SK-N-SH (cell line): ENCODE measurements around the gene DUS3L. TPM values are rescaled to one million over a fixed set of nuclear protein-coding genes. Genes with fewer than 3 reads are reported as not detected.

Experiments used
- CTCF ChIA-PET: fragments of 300-600, 350-600 bp; formaldehyde crosslinking; extraction: SDS; loops from one replicate; lab custom pipeline; 2021; lab: Yijun Ruan, JAX
- POLR2A ChIA-PET: fragments of 350-600 bp; sonication (Branson Sonifier 250); formaldehyde crosslinking; extraction: SDS; loops from one replicate; lab custom pipeline; 2020; ENCODE audit warnings: antibody characterized with exemption, inconsistent platforms; lab: Yijun Ruan, JAX
- DNase-seq: peaks from one replicate; pipeline ENCODE4 v3.0.0; 2012
- H2AFZ ChIP-seq: fragments of 200-600 bp; sonication (generic); 2 replicates; pipeline ENCODE4 v1.8.1; 2016; ENCODE audit warnings: antibody characterized with exemption, mild to moderate bottlenecking, low read depth
- H3F3A ChIP-seq: fragments of 200-600 bp; sonication (generic); replicated peaks from 2 replicates; pipeline ENCODE3; 2016; ENCODE audit warnings: antibody characterized with exemption, mild to moderate bottlenecking; ENCODE audit not compliant: insufficient read depth
- H3K27ac ChIP-seq, 2 experiments: fragments of 200-500 bp in 1 of 2; fragments of 200-600 bp in 1 of 2; sonication (Bioruptor generic) in 1 of 2; sonication (generic), shearing (Covaris generic) in 1 of 2; 2 replicates each; pipeline versions ENCODE4 v1.5.1 to v1.6.1; 2014 to 2016; ENCODE audit warnings: low read depth in 2 of 2, inconsistent platforms in 1 of 2, low read length in 1 of 2, mild to moderate bottlenecking in 1 of 2, mixed read lengths in 1 of 2
- H3K27me3 ChIP-seq: fragments of 200-600 bp; sonication (generic), shearing (Covaris generic); 2 replicates; pipeline ENCODE4 v1.6.1; 2016; ENCODE audit warnings: mixed run types; ENCODE audit not compliant: insufficient read depth
- H3K36me3 ChIP-seq, 2 experiments: fragments of 200-500 bp in 1 of 2; fragments of 200-600 bp in 1 of 2; sonication (Bioruptor generic) in 1 of 2; sonication (generic) in 1 of 2; replicated peaks in 1 of 2; 2 replicates each; pipeline versions ENCODE3 to v1.5.1; 2014 to 2016; ENCODE audit warnings: low read length in 1 of 2, mild to moderate bottlenecking in 1 of 2; ENCODE audit not compliant: insufficient read depth in 2 of 2, control insufficient read depth in 1 of 2
- H3K4me1 ChIP-seq, 2 experiments: fragments of 200-500 bp in 1 of 2; fragments of 200-600 bp in 1 of 2; sonication (Bioruptor generic) in 1 of 2; sonication (generic), shearing (Covaris generic) in 1 of 2; 2 replicates each; pipeline versions ENCODE4 v1.5.1 to v1.6.1; 2014 to 2016; ENCODE audit warnings: low read depth in 1 of 2, low read length in 1 of 2, mixed run types in 1 of 2; ENCODE audit not compliant: insufficient read depth in 2 of 2, control insufficient read depth in 1 of 2
- H3K4me2 ChIP-seq: fragments of 200-600 bp; sonication (generic), shearing (Covaris generic); 2 replicates; pipeline ENCODE4 v1.6.1; 2017; ENCODE audit warnings: mixed run types
- H3K4me3 ChIP-seq, 2 experiments: fragments of 200-500 bp in 1 of 2; fragments of 200-600 bp in 1 of 2; sonication (Bioruptor generic) in 1 of 2; sonication (generic), shearing (Covaris generic) in 1 of 2; 2 replicates each; pipeline versions ENCODE4 v1.5.1 to v1.8.1; 2014 to 2016; ENCODE audit warnings: low read depth in 2 of 2, inconsistent platforms in 1 of 2, low read length in 1 of 2, mild to moderate bottlenecking in 1 of 2, mixed read lengths in 1 of 2, moderate library complexity in 1 of 2
- H3K79me2 ChIP-seq: fragments of 200-600 bp; sonication (generic); 2 replicates; pipeline ENCODE4 v1.8.1; 2017; ENCODE audit warnings: mild to moderate bottlenecking; ENCODE audit not compliant: insufficient read depth
- H3K9ac ChIP-seq: fragments of 200-600 bp; sonication (generic); 2 replicates; pipeline ENCODE4 v1.6.1; 2017; ENCODE audit warnings: mixed run types
- H3K9me2 ChIP-seq: fragments of 200-600 bp; sonication (generic); 2 replicates; pipeline ENCODE4 v1.6.1; 2017; ENCODE audit warnings: mixed run types
- H3K9me3 ChIP-seq: fragments of 200-600 bp; sonication (generic); 2 replicates; pipeline ENCODE4 v1.6.1; 2017; ENCODE audit warnings: mixed run types, mild to moderate bottlenecking, moderate library complexity
- H4K20me1 ChIP-seq: fragments of 200-600 bp; sonication (generic); 2 replicates; pipeline ENCODE4 v1.6.1; 2017; ENCODE audit warnings: mild to moderate bottlenecking, mixed run types; ENCODE audit not compliant: insufficient read depth
- ELF1 ChIP-seq: IDR thresholded peaks from 2 replicates; pipeline ENCODE4 v1.4.0; 2012
- FOXJ3 ChIP-seq: sonication (generic); formaldehyde crosslinking; IDR thresholded peaks from 2 replicates; pipeline ENCODE4 v1.5.1; 2020; ENCODE audit warnings: mild to moderate bottlenecking, missing genetic modification reagents
- FOXM1 ChIP-seq: IDR thresholded peaks from 2 replicates; pipeline ENCODE4 v1.4.0; 2012; ENCODE audit warnings: low read depth, mild to moderate bottlenecking
- GABPA ChIP-seq: IDR thresholded peaks from 2 replicates; pipeline ENCODE4 v1.4.0; 2012; ENCODE audit warnings: low read depth, mild to moderate bottlenecking
- GATA2 ChIP-seq: sonication (generic); formaldehyde crosslinking; IDR thresholded peaks from 2 replicates; pipeline ENCODE4 v1.5.0; 2020; ENCODE audit warnings: mild to moderate bottlenecking, missing genetic modification reagents
- MEF2A ChIP-seq: IDR thresholded peaks from 2 replicates; pipeline ENCODE4 v1.4.0; 2012; ENCODE audit warnings: low read depth, borderline replicate concordance
- MXI1 ChIP-seq: IDR thresholded peaks from 2 replicates; pipeline ENCODE4 v1.6.1; 2012; ENCODE audit warnings: mild to moderate bottlenecking, low read depth, low read length, improper control_type of control experiment
- NFIC ChIP-seq: IDR thresholded peaks from 2 replicates; pipeline ENCODE4 v1.4.0; 2012; ENCODE audit warnings: borderline replicate concordance
- POLR2AphosphoS5 ChIP-seq: IDR thresholded peaks from 2 replicates; pipeline ENCODE4 v1.6.1; 2012; ENCODE audit warnings: low read depth, low read length
- RAD21 ChIP-seq: IDR thresholded peaks from 2 replicates; pipeline ENCODE4 v1.6.1; 2012; ENCODE audit warnings: mild to moderate bottlenecking, low read length
- RCOR1 ChIP-seq: fragments of 150-350 bp; IDR thresholded peaks from 2 replicates; pipeline ENCODE4 v1.6.1; 2017; ENCODE audit warnings: antibody characterized with exemption, low read length
- RFX5 ChIP-seq: IDR thresholded peaks from 2 replicates; pipeline ENCODE4 v1.6.1; 2012; ENCODE audit warnings: mild to moderate bottlenecking, improper control_type of control experiment, low read length
- SIN3A ChIP-seq: IDR thresholded peaks from 2 replicates; pipeline ENCODE4 v1.6.1; 2012; ENCODE audit warnings: low read depth, mild to moderate bottlenecking, low read length, moderate library complexity, borderline replicate concordance
- TCF12 ChIP-seq: IDR thresholded peaks from 2 replicates; pipeline ENCODE4 v1.4.0; 2012
- YY1 ChIP-seq: IDR thresholded peaks from 2 replicates; pipeline ENCODE4 v1.4.0; 2012; ENCODE audit warnings: low read depth, mild to moderate bottlenecking
- WGBS: methylation state at CpG from one replicate; pipeline ENCODE4 v1.1.6; 2017; ENCODE audit warnings: low lambda C conversion rate; 5-methylcytosine and 5-hydroxymethylcytosine counted together
- polyA plus RNA-seq, 3 experiments: library from polyadenylated mRNA; depleted of rRNA; stranded (reverse); fragments of >200 nt; gene quantifications; 2 replicates each; pipeline ENCODE4 v1.2.3, GENCODE V29; 2012
- TF ChIP-seq, protein P1 (sequence below): IDR thresholded peaks from 2 replicates; pipeline ENCODE4 v1.4.0; 2012; ENCODE audit warnings: low read depth, borderline replicate concordance
- TF ChIP-seq, protein P2 (sequence below): IDR thresholded peaks from 2 replicates; pipeline ENCODE4; 2012
- TF ChIP-seq, protein P3 (sequence below): fragments of 150-350 bp; IDR thresholded peaks from 2 replicates; pipeline ENCODE4 v1.6.1; 2017; ENCODE audit warnings: antibody characterized with exemption, low read length, low read depth, borderline replicate concordance
- TF ChIP-seq, protein P4 (sequence below): IDR thresholded peaks from 2 replicates; pipeline ENCODE4 v1.4.0; 2012; ENCODE audit warnings: low read depth

DUS3L gene
- polyA plus RNA-seq, 1 of the 3 experiments (the other 2 are of a cell fraction): 44.0 TPM

DNA sequence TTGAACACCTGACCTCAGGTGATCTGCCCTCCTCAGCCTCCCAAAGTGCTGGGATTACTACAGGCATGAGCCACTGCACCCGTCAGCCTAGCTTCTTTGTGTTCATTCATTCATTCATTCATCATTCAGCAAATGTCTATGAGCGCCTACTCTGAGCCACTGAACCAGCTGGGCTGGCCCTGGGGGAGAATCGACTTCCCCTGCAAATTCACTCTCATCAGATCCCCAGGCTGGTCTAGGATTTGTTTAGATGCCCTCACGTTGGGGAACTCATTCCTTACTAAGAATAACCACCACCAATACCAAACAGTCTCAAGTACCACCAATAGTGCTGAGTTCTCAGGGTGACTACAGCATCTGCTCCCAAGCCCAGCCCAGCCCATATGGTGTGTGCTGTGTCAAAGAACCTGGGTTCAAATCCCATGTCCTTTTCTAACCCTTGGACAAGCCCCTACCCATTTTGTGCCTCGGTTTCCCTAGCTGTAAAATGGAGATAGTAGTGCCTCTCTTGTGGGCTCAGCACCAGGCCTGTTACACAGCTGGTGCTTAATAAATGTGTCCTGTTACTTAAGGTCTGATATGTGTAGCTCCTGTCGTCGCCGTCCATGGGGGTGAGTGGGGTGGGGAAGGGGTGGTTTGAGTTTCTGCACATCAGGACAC, 30.7 kb upstream of the DUS3L start:
- CTCF ChIA-PET: interaction anchor here (1.2 to 5.8 kb wide), 3 partner anchors 12 to 19 kb away, joined by 5 to 51 read pairs (median 18); partner anchors contain the start of gene NRTN
- TF ChIP-seq RAD21 (no peak), FOXM1 (no peak), MEF2A (no peak), MXI1 (no peak), GATA2 (CRISPR knock-in tag) (no peak), TCF12 (no peak), ELF1 (no peak), SIN3A (no peak), POLR2AphosphoS5 (no peak), YY1 (no peak), GABPA (no peak), RCOR1 (no peak), FOXJ3 (no peak), NFIC (no peak), RFX5 (no peak)
- TF ChIP-seq, protein P1, sequence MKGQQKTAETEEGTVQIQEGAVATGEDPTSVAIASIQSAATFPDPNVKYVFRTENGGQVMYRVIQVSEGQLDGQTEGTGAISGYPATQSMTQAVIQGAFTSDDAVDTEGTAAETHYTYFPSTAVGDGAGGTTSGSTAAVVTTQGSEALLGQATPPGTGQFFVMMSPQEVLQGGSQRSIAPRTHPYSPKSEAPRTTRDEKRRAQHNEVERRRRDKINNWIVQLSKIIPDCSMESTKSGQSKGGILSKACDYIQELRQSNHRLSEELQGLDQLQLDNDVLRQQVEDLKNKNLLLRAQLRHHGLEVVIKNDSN: no peak
- TF ChIP-seq, protein P2, sequence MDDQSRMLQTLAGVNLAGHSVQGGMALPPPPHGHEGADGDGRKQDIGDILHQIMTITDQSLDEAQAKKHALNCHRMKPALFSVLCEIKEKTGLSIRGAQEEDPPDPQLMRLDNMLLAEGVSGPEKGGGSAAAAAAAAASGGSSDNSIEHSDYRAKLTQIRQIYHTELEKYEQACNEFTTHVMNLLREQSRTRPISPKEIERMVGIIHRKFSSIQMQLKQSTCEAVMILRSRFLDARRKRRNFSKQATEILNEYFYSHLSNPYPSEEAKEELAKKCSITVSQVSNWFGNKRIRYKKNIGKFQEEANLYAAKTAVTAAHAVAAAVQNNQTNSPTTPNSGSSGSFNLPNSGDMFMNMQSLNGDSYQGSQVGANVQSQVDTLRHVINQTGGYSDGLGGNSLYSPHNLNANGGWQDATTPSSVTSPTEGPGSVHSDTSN: no peak
- TF ChIP-seq, protein P3, sequence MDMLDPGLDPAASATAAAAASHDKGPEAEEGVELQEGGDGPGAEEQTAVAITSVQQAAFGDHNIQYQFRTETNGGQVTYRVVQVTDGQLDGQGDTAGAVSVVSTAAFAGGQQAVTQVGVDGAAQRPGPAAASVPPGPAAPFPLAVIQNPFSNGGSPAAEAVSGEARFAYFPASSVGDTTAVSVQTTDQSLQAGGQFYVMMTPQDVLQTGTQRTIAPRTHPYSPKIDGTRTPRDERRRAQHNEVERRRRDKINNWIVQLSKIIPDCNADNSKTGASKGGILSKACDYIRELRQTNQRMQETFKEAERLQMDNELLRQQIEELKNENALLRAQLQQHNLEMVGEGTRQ: no peak
- TF ChIP-seq, protein P4, sequence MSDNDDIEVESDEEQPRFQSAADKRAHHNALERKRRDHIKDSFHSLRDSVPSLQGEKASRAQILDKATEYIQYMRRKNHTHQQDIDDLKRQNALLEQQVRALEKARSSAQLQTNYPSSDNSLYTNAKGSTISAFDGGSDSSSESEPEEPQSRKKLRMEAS: no peak
- no peak overlapping the region for H3K9ac ChIP-seq
- H3K27ac ChIP-seq: no peak overlapping the region
- no peak overlapping the region for H3K4me2 ChIP-seq
- no peaks in the 10 kb centered on the region for H3K79me2 ChIP-seq
- H3K36me3 ChIP-seq: no peaks in the 10 kb centered on the region
- no peak for DNase-seq
- no peaks in the 10 kb centered on the region for H3K9me3 ChIP-seq
- H3K27me3 ChIP-seq: peaks cover 5% of the 10 kb centered on the region; the same call in 1 of the 2 replicates
- no peaks in the 10 kb centered on the region for H3K9me2 ChIP-seq
- no peaks in the 10 kb centered on the region for H3F3A ChIP-seq
- no peak overlapping the region for H3K4me3 ChIP-seq
- no peaks in the 10 kb centered on the region for H4K20me1 ChIP-seq
- WGBS: 29% methylated on average over 8 of the region's 8 CpGs
- H2AFZ ChIP-seq: no peak overlapping the region
- POLR2A ChIA-PET: no interaction called here
- H3K4me1 ChIP-seq: peaks cover 0 to 4% of the 10 kb centered on the region in 2 experiments; a peak in 1 of 4 replicates
